GM19328 (cell line): ENCODE data around the gene CLEC14A.

ENCODE experiments used
- ATAC-seq: cut with Tn5 transposase; IDR thresholded peaks from one replicate; pipeline ENCODE4 v1.9.1; 2021; ENCODE audit warnings: mild to moderate bottlenecking, moderate library complexity; ENCODE audit not compliant: unreplicated experiment

Gene CLEC14A

GRCh38 chr14:38250331-38250730 lies 5.6 kb downstream of the CLEC14A start:
- no peak for ATAC-seq

- no peak for ATAC-seq
Observed at GRCh38 chr14:38248321-38249028, 7.4 kb downstream of the CLEC14A start.

DNA sequence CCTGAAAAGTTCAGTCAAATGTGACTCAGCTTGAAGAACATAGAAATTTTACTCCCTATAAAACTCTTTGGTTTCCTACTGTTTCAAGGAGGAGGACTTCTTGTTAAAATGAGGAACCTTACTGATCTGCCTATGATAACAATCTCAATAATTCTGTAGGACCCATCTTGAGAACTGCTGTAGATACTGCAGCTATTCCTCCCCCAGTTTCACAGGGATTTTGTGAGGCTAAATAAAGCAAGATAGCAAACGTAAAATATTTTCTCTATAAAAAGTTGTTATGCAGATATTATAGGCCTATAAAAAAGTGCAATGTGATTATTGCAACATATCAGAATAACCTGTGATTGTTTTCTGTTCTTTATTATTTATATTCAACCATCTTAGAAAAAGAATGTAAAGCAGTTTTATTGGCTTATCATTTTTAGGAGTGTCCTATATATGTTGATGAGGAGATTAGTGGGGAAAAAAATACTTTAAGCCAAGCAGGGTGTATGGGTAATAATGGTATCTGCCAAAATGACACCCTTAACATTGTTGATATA lies 12.1 kb downstream of the CLEC14A start:
- ATAC-seq, result no peak

- no peak for ATAC-seq
Observed at GRCh38 chr14:38238878-38239277, 17.0 kb downstream of the CLEC14A start.

- no peak for ATAC-seq
Observed at GRCh38 chr14:38238332-38238731, 17.6 kb downstream of the CLEC14A start.

DNA sequence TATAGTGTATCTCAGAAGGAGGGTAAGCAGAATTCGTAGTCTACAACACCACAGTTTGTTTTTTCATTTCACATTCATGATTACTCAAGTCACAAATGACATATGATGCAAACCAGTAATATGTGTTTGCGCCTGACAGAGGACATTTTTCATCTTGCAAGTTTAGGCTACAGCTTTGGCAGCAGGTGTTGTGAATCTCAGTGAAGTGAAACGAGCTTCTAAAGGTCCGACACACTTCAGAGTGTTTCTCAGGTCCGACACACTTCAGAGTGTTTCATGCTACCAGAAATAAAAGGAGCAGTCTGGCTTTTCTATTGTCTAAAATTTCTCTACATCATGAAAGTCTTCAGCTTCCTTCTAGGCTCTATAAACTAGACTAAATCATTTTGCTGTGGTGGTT lies 22.7 kb downstream of the CLEC14A start:
- ATAC-seq, result no peak

- no peak for ATAC-seq
Observed at GRCh38 chr14:38226366-38226765, 29.5 kb downstream of the CLEC14A start.

DNA sequence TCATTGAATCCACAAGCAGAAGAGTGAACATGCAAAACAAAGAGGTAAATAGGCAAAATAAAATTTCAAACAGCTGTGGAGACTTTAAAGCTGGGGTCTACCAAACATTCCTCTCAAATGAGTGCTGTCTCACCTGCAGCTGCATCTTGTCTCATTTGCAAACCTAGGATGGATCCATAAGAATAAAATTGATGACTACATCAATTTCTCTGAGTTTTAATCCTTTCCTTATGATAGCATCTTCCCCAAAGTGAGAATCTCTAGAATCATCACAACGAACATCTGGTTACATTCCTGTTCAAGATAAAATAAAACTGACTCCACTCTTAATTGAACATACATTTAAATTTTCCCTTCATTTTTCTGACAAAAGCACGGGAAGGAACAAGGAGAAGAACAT lies 29.9 kb downstream of the CLEC14A start:
- ATAC-seq, result no peak

- no peak for ATAC-seq
Observed at GRCh38 chr14:38224338-38224737, 31.6 kb downstream of the CLEC14A start.

DNA sequence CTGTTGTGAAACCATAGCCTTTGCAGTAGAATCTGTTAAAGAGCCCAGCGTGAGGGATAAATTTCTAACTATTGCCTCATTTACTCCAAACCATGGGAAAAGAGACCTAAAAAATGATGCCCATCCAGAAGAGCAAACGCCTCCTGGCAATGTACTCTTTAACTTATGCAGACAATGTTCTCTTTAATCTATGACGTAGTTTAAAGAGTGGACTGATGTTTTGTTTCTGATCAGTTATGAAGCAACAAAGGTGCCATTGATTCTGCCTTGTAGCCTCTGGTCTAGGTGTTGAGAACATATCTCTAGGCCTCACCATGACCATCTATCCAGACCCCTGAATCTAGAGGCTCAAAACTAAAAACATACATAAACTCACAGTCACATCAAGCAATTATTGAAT lies 34.8 kb downstream of the CLEC14A start:
- no peak for ATAC-seq

GRCh38 chr14:38217553-38217952 lies 38.3 kb downstream of the CLEC14A start:
- no peak for ATAC-seq

DNA sequence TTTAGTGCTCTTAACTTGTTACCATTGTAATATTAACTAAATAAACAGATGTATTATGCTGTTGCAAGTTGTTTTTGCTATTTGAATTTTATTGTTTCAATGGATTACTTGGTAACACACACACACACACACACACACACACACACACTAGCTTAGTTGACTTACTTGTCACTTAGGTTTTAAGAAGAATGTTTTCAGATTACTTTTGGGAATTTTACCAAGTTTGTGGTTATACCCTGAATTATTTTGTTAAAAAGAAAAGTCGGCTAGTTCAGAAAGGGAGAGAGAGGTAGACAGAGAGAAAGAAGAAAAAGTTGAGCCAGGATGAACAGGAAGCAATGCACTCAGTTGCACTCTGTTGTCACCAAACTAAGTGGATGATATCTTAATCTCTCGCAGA lies 42.9 kb downstream of the CLEC14A start:
- no peak for ATAC-seq

DNA sequence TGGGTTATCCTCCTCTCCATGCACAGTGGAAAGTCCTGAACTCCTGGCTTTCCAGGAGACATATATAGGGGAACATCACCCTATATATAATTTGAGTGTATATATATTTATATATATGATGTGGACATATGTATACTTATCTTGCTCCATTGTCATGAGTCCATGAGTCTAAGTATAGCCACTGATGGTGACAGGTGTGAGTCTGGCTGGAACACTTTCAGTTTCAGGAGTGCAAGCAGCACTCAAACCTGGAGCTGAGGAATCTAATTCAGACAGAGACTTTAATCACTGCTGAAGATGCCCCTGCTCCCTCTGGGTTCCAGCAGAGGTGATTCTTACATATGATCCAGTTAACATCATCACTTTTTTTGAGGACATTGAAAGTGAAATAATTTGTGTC lies 43.8 kb downstream of the CLEC14A start:
- no peak for ATAC-seq

- no peak for ATAC-seq
Observed at GRCh38 chr14:38211255-38211735, 44.6 kb downstream of the CLEC14A start.

GRCh38 chr14:38210587-38211216 lies 45.2 kb downstream of the CLEC14A start:
- no peak for ATAC-seq

DNA sequence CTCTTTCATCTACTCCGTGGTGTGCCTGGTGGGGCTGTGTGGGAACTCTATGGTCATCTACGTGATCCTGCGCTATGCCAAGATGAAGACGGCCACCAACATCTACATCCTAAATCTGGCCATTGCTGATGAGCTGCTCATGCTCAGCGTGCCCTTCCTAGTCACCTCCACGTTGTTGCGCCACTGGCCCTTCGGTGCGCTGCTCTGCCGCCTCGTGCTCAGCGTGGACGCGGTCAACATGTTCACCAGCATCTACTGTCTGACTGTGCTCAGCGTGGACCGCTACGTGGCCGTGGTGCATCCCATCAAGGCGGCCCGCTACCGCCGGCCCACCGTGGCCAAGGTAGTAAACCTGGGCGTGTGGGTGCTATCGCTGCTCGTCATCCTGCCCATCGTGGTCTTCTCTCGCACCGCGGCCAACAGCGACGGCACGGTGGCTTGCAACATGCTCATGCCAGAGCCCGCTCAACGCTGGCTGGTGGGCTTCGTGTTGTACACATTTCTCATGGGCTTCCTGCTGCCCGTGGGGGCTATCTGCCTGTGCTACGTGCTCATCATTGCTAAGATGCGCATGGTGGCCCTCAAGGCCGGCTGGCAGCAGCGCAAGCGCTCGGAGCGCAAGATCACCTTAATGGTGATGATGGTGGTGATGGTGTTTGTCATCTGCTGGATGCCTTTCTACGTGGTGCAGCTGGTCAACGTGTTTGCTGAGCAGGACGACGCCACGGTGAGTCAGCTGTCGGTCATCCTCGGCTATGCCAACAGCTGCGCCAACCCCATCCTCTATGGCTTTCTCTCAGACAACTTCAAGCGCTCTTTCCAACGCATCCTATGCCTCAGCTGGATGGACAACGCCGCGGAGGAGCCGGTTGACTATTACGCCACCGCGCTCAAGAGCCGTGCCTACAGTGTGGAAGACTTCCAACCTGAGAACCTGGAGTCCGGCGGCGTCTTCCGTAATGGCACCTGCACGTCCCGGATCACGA lies 46.0 kb downstream of the CLEC14A start:
- ATAC-seq, result no peak

GRCh38 chr14:38208618-38209562 lies 47.0 kb downstream of the CLEC14A start:
- no peak for ATAC-seq

GRCh38 chr14:38207736-38208617 lies 47.9 kb downstream of the CLEC14A start, which contains the start of gene SSTR1:
Gene SSTR1, plus strand, starts transcription at chr14:38207904. Its CDS starts 1,486 bp downstream, at chr14:38209390.
- no peak for ATAC-seq

GRCh38 chr14:38207377-38207735 lies 48.5 kb downstream of the CLEC14A start:
- ATAC-seq, result no peak
